GM19193 (cell line): ENCODE measurements around the gene ARMC3.

Experiments used
- POLR2A ChIP-seq: IDR thresholded peaks from 4 replicates; pipeline ENCODE4 v1.6.1; 2011; ENCODE audit not compliant: insufficient read depth, insufficient read length; ENCODE audit errors: extremely low read depth

Gene ARMC3

GRCh38 chr10:22927661-22928403 is at the start of gene ARMC3:
Gene ARMC3, plus strand, starts transcription at chr10:22928053. Its CDS starts 3,944 bp downstream, at chr10:22931997.
- TF ChIP-seq POLR2A: no peak

GRCh38 chr10:22891797-22892196 is 36.1 kb upstream of the ARMC3 start:
- TF ChIP-seq POLR2A: no peak

GRCh38 chr10:22893781-22894180 is 34.1 kb upstream of the ARMC3 start:
- TF ChIP-seq POLR2A: no peak

- TF ChIP-seq POLR2A: no peak
Observed at GRCh38 chr10:22894714-22895113, 33.1 kb upstream of the ARMC3 start.

GRCh38 chr10:22895252-22895651 is 32.6 kb upstream of the ARMC3 start:
- no peak for TF ChIP-seq POLR2A

GRCh38 chr10:22897371-22897770 is 30.5 kb upstream of the ARMC3 start:
- TF ChIP-seq POLR2A: no peak

- TF ChIP-seq POLR2A: no peak
Observed at GRCh38 chr10:22899307-22899706, 28.5 kb upstream of the ARMC3 start.

GRCh38 chr10:22899775-22900174 is 28.1 kb upstream of the ARMC3 start:
- no peak for TF ChIP-seq POLR2A

GRCh38 chr10:22900841-22901601 is 26.8 kb upstream of the ARMC3 start:
- TF ChIP-seq POLR2A: no peak

- no peak for TF ChIP-seq POLR2A
Observed at GRCh38 chr10:22903694-22904093, 24.2 kb upstream of the ARMC3 start.

- no peak for TF ChIP-seq POLR2A
Observed at GRCh38 chr10:22906767-22907166, 21.1 kb upstream of the ARMC3 start.

- no peak for TF ChIP-seq POLR2A
Observed at GRCh38 chr10:22908837-22909236, 19.0 kb upstream of the ARMC3 start.

GRCh38 chr10:22911067-22911466 is 16.8 kb upstream of the ARMC3 start:
- no peak for TF ChIP-seq POLR2A

- no peak for TF ChIP-seq POLR2A
Observed at GRCh38 chr10:22911889-22912762, 15.7 kb upstream of the ARMC3 start.

- TF ChIP-seq POLR2A: no peak
Observed at GRCh38 chr10:22912763-22913384, 15.0 kb upstream of the ARMC3 start.
